DOHH2 (cell line): ENCODE measurements around the gene LCN10.
A peak's percentile ranks its signal among the peaks of the same experiment; 100 is the strongest.

Source experiments
- H3F3A ChIP-seq: fragments of 200-600 bp; sonication (generic), shearing (Covaris generic); 2 replicates; pipeline ENCODE4 v1.6.0; 2016; ENCODE audit warnings: antibody characterized with exemption, mild to moderate bottlenecking; ENCODE audit not compliant: control insufficient read depth, insufficient read depth
- H3K27ac ChIP-seq: fragments of 200-600 bp; sonication (generic); 2 replicates; pipeline ENCODE4 v1.5.1; 2014; ENCODE audit warnings: low read depth, mild to moderate bottlenecking, low read length, moderate library complexity
- H3K27me3 ChIP-seq: fragments of 200-600 bp; sonication (generic); 2 replicates; pipeline ENCODE4 v1.6.1; 2014; ENCODE audit warnings: mild to moderate bottlenecking, low read length, mixed read lengths; ENCODE audit not compliant: control insufficient read depth
- H3K36me3 ChIP-seq: fragments of 200-600 bp; sonication (generic); 2 replicates; pipeline ENCODE4 v1.6.1; 2014; ENCODE audit warnings: mild to moderate bottlenecking, low read length, moderate library complexity, mixed read lengths; ENCODE audit not compliant: control insufficient read depth
- H3K4me1 ChIP-seq: fragments of 200-600 bp; sonication (generic); 2 replicates; pipeline ENCODE4 v1.6.1; 2014; ENCODE audit warnings: mild to moderate bottlenecking, low read length, mixed read lengths; ENCODE audit not compliant: control insufficient read depth
- H3K4me2 ChIP-seq: fragments of 200-600 bp; sonication (generic); 2 replicates; pipeline ENCODE4 v1.6.0; 2014; ENCODE audit warnings: mild to moderate bottlenecking, low read length, moderate library complexity
- H3K4me3 ChIP-seq: fragments of 200-600 bp; sonication (generic); 2 replicates; pipeline ENCODE4 v1.5.1; 2014; ENCODE audit warnings: mild to moderate bottlenecking, low read length, mixed read lengths
- H3K79me2 ChIP-seq: fragments of 200-600 bp; sonication (generic); 2 replicates; pipeline ENCODE4 v1.6.1; 2014; ENCODE audit warnings: mild to moderate bottlenecking, low read length, mixed read lengths; ENCODE audit not compliant: control insufficient read depth
- H3K9me2 ChIP-seq: fragments of 200-600 bp; sonication (generic); replicated peaks from 2 replicates; pipeline ENCODE4 v1.6.1; 2014; ENCODE audit warnings: mild to moderate bottlenecking, low read length, mixed read lengths; ENCODE audit not compliant: control insufficient read depth
- H3K9me3 ChIP-seq: fragments of 200-600 bp; sonication (generic); 2 replicates; pipeline ENCODE4 v1.6.1; 2014; ENCODE audit warnings: antibody characterized with exemption, low read length, mixed read lengths; ENCODE audit not compliant: control insufficient read depth, insufficient read depth
- H4K20me1 ChIP-seq: fragments of 200-600 bp; sonication (generic); 2 replicates; pipeline ENCODE4 v1.6.0; 2014; ENCODE audit warnings: low read depth, mild to moderate bottlenecking, antibody characterized with exemption, low read length, moderate library complexity; ENCODE audit not compliant: control insufficient read depth, insufficient read depth
- EZH2phosphoT487 ChIP-seq: fragments of 200-600 bp; sonication (generic); IDR thresholded peaks from 2 replicates; pipeline ENCODE4 v1.6.1; 2017; ENCODE audit warnings: borderline replicate concordance, mild to moderate bottlenecking, antibody characterized with exemption, low read length, moderate library complexity, mixed read lengths
- TF ChIP-seq, protein P1 (sequence below): fragments of 200-600 bp; sonication (generic); IDR thresholded peaks from one replicate; pipeline ENCODE4 v1.5.1; 2014; ENCODE audit warnings: antibody characterized with exemption, mild to moderate bottlenecking, low read depth, low read length; ENCODE audit not compliant: poor library complexity, severe bottlenecking

The LCN10 gene

DNA sequence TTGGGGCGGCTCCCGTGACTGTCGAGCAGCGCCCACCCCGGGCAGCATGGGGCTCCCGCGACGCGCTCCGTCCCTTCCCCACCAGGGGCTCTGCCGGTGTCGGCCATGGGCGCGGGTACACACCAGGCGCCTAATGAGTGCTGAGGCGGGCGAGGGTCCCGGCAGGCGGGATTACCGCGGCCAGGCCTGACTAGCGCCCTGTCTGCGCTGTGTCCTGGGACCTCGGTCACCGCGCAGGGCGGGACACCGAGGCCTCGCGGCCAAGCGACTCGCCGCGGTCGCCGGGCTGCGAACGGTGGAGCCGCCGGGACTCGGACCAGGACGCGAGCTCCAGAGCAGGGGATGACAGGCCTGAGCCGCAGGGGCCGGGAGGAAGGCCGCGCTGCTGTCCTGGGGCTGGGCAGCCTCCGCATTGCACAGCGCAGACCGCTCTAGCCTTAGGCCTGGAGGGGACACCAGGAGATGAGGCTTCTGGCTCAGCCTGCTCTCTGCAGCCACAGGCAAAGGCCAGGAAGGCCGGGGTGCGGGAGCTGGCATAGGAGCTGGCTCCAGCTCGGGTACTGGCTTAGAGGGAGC lies 14.1 kb downstream of the LCN10 start:
- TF ChIP-seq EZH2phosphoT487, result no peak
- TF ChIP-seq, protein P1, sequence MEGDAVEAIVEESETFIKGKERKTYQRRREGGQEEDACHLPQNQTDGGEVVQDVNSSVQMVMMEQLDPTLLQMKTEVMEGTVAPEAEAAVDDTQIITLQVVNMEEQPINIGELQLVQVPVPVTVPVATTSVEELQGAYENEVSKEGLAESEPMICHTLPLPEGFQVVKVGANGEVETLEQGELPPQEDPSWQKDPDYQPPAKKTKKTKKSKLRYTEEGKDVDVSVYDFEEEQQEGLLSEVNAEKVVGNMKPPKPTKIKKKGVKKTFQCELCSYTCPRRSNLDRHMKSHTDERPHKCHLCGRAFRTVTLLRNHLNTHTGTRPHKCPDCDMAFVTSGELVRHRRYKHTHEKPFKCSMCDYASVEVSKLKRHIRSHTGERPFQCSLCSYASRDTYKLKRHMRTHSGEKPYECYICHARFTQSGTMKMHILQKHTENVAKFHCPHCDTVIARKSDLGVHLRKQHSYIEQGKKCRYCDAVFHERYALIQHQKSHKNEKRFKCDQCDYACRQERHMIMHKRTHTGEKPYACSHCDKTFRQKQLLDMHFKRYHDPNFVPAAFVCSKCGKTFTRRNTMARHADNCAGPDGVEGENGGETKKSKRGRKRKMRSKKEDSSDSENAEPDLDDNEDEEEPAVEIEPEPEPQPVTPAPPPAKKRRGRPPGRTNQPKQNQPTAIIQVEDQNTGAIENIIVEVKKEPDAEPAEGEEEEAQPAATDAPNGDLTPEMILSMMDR, result no peak
- Histone ChIP-seq H3K27me3 (no peaks in the 10 kb centered on the region), H3K4me1 (peaks cover 32% of the 10 kb centered on the region), H3F3A (peaks cover 39% of the 10 kb centered on the region), H3K4me3 (peak overlapping the region; percentile 97), H3K9me2 (no peaks in the 10 kb centered on the region), H3K36me3 (peaks cover 50% of the 10 kb centered on the region), H3K9me3 (no peaks in the 10 kb centered on the region), H4K20me1 (peaks cover 24% of the 10 kb centered on the region), H3K4me2 (peak overlapping the region; percentile 83), H3K79me2 (peaks cover 62% of the 10 kb centered on the region), H3K27ac (peak overlapping the region; percentile 79)

DNA sequence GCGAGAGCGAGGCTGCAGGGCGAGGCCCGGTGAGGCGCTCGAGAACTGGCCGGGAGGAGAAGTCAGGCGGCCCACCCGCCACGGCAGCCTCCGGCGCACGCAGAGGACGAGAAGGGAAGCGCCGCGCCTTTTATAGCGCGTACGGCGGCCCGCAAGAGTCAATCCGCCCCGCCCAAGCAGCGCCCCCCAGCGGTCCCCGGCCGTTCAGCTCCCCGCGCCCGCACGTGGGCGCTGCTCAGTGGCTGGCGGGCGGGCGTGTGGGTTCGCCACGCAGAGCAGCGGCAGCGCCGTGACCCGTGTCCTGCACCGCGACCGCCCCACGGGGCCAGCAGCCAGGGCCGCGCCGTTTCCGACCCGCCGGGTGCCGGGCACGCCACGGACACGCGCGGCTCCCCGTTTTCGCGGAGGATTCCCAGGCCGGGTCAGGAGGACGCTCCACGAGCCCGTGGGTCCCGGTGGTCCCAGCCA lies 14.6 kb downstream of the LCN10 start:
- H3K27ac ChIP-seq, result peak overlapping the region; percentile 79
- peak overlapping the region; percentile 97 for H3K4me3 ChIP-seq
- H3K9me2 ChIP-seq, result no peaks in the 10 kb centered on the region
- H4K20me1 ChIP-seq, result peaks cover 24% of the 10 kb centered on the region
- peaks cover 55% of the 10 kb centered on the region for H3K36me3 ChIP-seq
- peaks cover 62% of the 10 kb centered on the region for H3K79me2 ChIP-seq
- no peaks in the 10 kb centered on the region for H3K9me3 ChIP-seq
- peak overlapping the region; percentile 83 for H3K4me2 ChIP-seq
- H3F3A ChIP-seq, result peaks cover 40% of the 10 kb centered on the region
- H3K27me3 ChIP-seq, result no peaks in the 10 kb centered on the region
- peaks cover 32% of the 10 kb centered on the region for H3K4me1 ChIP-seq
- no peak for TF ChIP-seq EZH2phosphoT487
- TF ChIP-seq, protein P1, result peak; percentile 80

DNA sequence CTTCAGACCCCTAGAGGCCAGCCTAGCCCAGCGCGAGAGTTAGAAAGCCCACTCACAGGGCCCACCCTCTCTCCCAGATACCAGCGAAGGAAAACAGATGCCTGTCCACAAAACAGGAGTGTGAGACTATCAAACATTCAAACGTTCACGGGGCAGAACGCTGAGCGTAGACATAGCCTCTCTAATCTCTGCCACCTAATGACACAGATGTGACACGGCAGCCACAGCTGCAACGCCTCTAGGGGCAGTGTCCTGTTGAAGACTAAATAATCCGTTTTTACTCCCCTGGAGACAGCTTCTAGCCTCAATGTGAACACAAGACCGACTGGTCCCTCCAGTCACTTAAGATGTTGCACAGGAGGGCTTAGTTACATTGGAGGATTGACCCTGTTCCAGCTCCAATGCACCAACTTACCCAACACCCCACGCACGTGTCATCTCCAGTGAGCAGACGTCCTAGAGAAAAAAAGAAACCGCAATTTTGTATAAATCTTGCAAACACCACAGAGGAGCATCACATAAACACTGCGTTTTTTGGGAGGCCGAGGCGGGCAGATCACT lies 16.0 kb downstream of the LCN10 start:
- peak overlapping the region; percentile 83 for H3K4me2 ChIP-seq
- H3K27ac ChIP-seq, result peak overlapping the region; percentile 79
- peaks cover 32% of the 10 kb centered on the region for H3K4me1 ChIP-seq
- H3K27me3 ChIP-seq, result no peaks in the 10 kb centered on the region
- H3K36me3 ChIP-seq, result peaks cover 64% of the 10 kb centered on the region
- H3K79me2 ChIP-seq, result peaks cover 62% of the 10 kb centered on the region
- no peaks in the 10 kb centered on the region for H3K9me2 ChIP-seq
- no peak for TF ChIP-seq EZH2phosphoT487
- TF ChIP-seq, protein P1, result peak; percentile 82
- H3K4me3 ChIP-seq, result peak overlapping the region; percentile 97
- H3F3A ChIP-seq, result peaks cover 47% of the 10 kb centered on the region
- H3K9me3 ChIP-seq, result no peaks in the 10 kb centered on the region
- peaks cover 24% of the 10 kb centered on the region for H4K20me1 ChIP-seq
